Activated T-helper 2 cell treated with anti-CD3 and anti-CD28 coated beads, Interferon-gamma antibody, Interleukin-2, Interleukin-4, amounts not matched to agents 10 μg/mL and 5 μg/mL and 100 μg/mL, durations not matched to agents 14 hours and 24 hours and 36 hours (primary cell): ENCODE data around the gene TRMT13. TPM values are rescaled to one million over a fixed set of nuclear protein-coding genes. Genes with fewer than 3 reads are reported as not detected.

ENCODE experiments used
- DNase-seq: peaks from one replicate; pipeline ENCODE4 v3.0.0; 2021; ENCODE audit warnings: low spot score
- H3K27ac Mint-ChIP-seq: one replicate; pipeline ENCODE4 v1.8.0; 2021; ENCODE audit warnings: mixed read lengths
- H3K27me3 Mint-ChIP-seq: one replicate; pipeline ENCODE4 v1.8.0; 2021; ENCODE audit warnings: low read depth, mixed read lengths
- H3K36me3 Mint-ChIP-seq: one replicate; pipeline ENCODE4 v1.8.0; 2021; ENCODE audit warnings: low read depth, mixed read lengths
- H3K4me1 Mint-ChIP-seq: one replicate; pipeline ENCODE4 v1.8.0; 2021; ENCODE audit warnings: low read depth, mixed read lengths
- H3K4me3 Mint-ChIP-seq: one replicate; pipeline ENCODE4 v1.8.0; 2021; ENCODE audit warnings: low read depth, mild to moderate bottlenecking, moderate library complexity, mixed read lengths
- H3K9me3 Mint-ChIP-seq: one replicate; pipeline ENCODE4 v1.8.0; 2021; ENCODE audit warnings: mixed read lengths
- intact Hi-C: fragments of 100-400 bp; cut with micrococcal nuclease; formaldehyde crosslinking; loops from one replicate; pipeline ENCODE4 v1.15.1; 2023
- total RNA-seq: library from RNA; stranded (reverse); gene quantifications from 2 replicates; pipeline ENCODE4 v1.2.3, GENCODE V29; 2022

TRMT13 gene
- total RNA-seq, 1 donor from 2014 or later, result 24.6 TPM

- intact Hi-C loops, result loop anchor here (1.0 to 5.0 kb wide), 6 partner anchors 101 to 322 kb away; partner anchors contain the start of genes AGL, DBT and SLC35A3
- no peak for DNase-seq
- no peaks in the 10 kb centered on the region for H3K27me3 Mint-ChIP-seq
- peaks cover 8% of the 10 kb centered on the region for H3K36me3 Mint-ChIP-seq
- H3K4me1 Mint-ChIP-seq, result peaks cover 35% of the 10 kb centered on the region
- no peaks in the 10 kb centered on the region for H3K9me3 Mint-ChIP-seq
- peak overlapping the region; percentile 67 for H3K27ac Mint-ChIP-seq
- peak overlapping the region; percentile 97 for H3K4me3 Mint-ChIP-seq
These were observed 1.3 kb upstream of the TRMT13 start for GRCh38 chr1:100131623-100132022.

- Mint-ChIP-seq H3K36me3 (peaks cover 30% of the 10 kb centered on the region), H3K27me3 (no peaks in the 10 kb centered on the region), H3K27ac (no peak overlapping the region), H3K9me3 (no peaks in the 10 kb centered on the region), H3K4me1 (peaks cover 26% of the 10 kb centered on the region), H3K4me3 (peak overlapping the region; percentile 54)
- intact Hi-C loops, result loop anchor here (5.0 kb wide), 4 partner anchors 97 to 307 kb away; partner anchors contain the start of genes AGL and DBT
- DNase-seq, result no peak
These were observed 1.9 kb downstream of the TRMT13 start for GRCh38 chr1:100134872-100135271.

- Mint-ChIP-seq H3K36me3 (peaks cover 51% of the 10 kb centered on the region), H3K27ac (no peak overlapping the region), H3K27me3 (no peaks in the 10 kb centered on the region), H3K4me1 (peaks cover 9% of the 10 kb centered on the region), H3K9me3 (no peaks in the 10 kb centered on the region), H3K4me3 (no peak overlapping the region)
- no peak for DNase-seq
- intact Hi-C loops, result no loop called here
These were observed 4.6 kb downstream of the TRMT13 start for GRCh38 chr1:100137602-100138001.

GRCh38 chr1:100141192-100141591 lies 8.2 kb downstream of the TRMT13 start:
- H3K27me3 Mint-ChIP-seq, result no peaks in the 10 kb centered on the region
- peaks cover 2% of the 10 kb centered on the region for H3K4me1 Mint-ChIP-seq
- no peak overlapping the region for H3K27ac Mint-ChIP-seq
- intact Hi-C loops, result no loop called here
- peaks cover 74% of the 10 kb centered on the region for H3K36me3 Mint-ChIP-seq
- DNase-seq, result no peak
- H3K4me3 Mint-ChIP-seq, result no peak overlapping the region
- H3K9me3 Mint-ChIP-seq, result no peaks in the 10 kb centered on the region

GRCh38 chr1:100142343-100142742 lies 9.4 kb downstream of the TRMT13 start:
- Mint-ChIP-seq H3K9me3 (no peaks in the 10 kb centered on the region), H3K27ac (no peak overlapping the region), H3K27me3 (no peaks in the 10 kb centered on the region), H3K4me3 (no peak overlapping the region), H3K4me1 (peaks cover 2% of the 10 kb centered on the region), H3K36me3 (peaks cover 78% of the 10 kb centered on the region)
- intact Hi-C loops, result no loop called here
- no peak for DNase-seq

- Mint-ChIP-seq H3K9me3 (no peaks in the 10 kb centered on the region), H3K27me3 (no peaks in the 10 kb centered on the region), H3K36me3 (peaks cover 62% of the 10 kb centered on the region), H3K27ac (no peak overlapping the region), H3K4me3 (no peak overlapping the region), H3K4me1 (no peaks in the 10 kb centered on the region)
- DNase-seq, result no peak
- intact Hi-C loops, result no loop called here
These were observed 12.2 kb downstream of the TRMT13 start for GRCh38 chr1:100145116-100145515.

GRCh38 chr1:100146958-100147357 lies 14.0 kb downstream of the TRMT13 start:
- Mint-ChIP-seq H3K36me3 (peaks cover 53% of the 10 kb centered on the region), H3K9me3 (no peaks in the 10 kb centered on the region), H3K4me1 (peaks cover 2% of the 10 kb centered on the region), H3K27ac (no peak overlapping the region), H3K27me3 (no peaks in the 10 kb centered on the region), H3K4me3 (no peak overlapping the region)
- intact Hi-C loops, result no loop called here
- no peak for DNase-seq

- no peak for DNase-seq
- Mint-ChIP-seq H3K9me3 (no peaks in the 10 kb centered on the region), H3K4me3 (no peak overlapping the region), H3K4me1 (peaks cover 7% of the 10 kb centered on the region), H3K27ac (no peak overlapping the region), H3K27me3 (no peaks in the 10 kb centered on the region), H3K36me3 (peaks cover 48% of the 10 kb centered on the region)
- intact Hi-C loops, result no loop called here
These were observed 14.9 kb downstream of the TRMT13 start for GRCh38 chr1:100147875-100148274.

GRCh38 chr1:100151679-100152078 lies 18.7 kb downstream of the TRMT13 start:
- Mint-ChIP-seq H3K9me3 (no peaks in the 10 kb centered on the region), H3K27me3 (no peaks in the 10 kb centered on the region), H3K36me3 (peaks cover 18% of the 10 kb centered on the region), H3K4me1 (peaks cover 7% of the 10 kb centered on the region), H3K4me3 (no peak overlapping the region), H3K27ac (no peak overlapping the region)
- intact Hi-C loops, result no loop called here
- DNase-seq, result no peak

GRCh38 chr1:100152271-100152670 lies 19.3 kb downstream of the TRMT13 start:
- H3K4me1 Mint-ChIP-seq, result peaks cover 7% of the 10 kb centered on the region
- no peaks in the 10 kb centered on the region for H3K27me3 Mint-ChIP-seq
- no peak overlapping the region for H3K27ac Mint-ChIP-seq
- no peak for DNase-seq
- H3K4me3 Mint-ChIP-seq, result no peak overlapping the region
- intact Hi-C loops, result no loop called here
- peaks cover 16% of the 10 kb centered on the region for H3K36me3 Mint-ChIP-seq
- H3K9me3 Mint-ChIP-seq, result no peaks in the 10 kb centered on the region

GRCh38 chr1:100162881-100163280 lies 29.9 kb downstream of the TRMT13 start:
- no peaks in the 10 kb centered on the region for H3K9me3 Mint-ChIP-seq
- no peak for DNase-seq
- H3K4me3 Mint-ChIP-seq, result no peak overlapping the region
- H3K27me3 Mint-ChIP-seq, result no peaks in the 10 kb centered on the region
- H3K36me3 Mint-ChIP-seq, result no peaks in the 10 kb centered on the region
- intact Hi-C loops, result no loop called here
- H3K27ac Mint-ChIP-seq, result no peak overlapping the region
- no peaks in the 10 kb centered on the region for H3K4me1 Mint-ChIP-seq

GRCh38 chr1:100164216-100164615 lies 31.3 kb downstream of the TRMT13 start:
- no peaks in the 10 kb centered on the region for H3K9me3 Mint-ChIP-seq
- no peak overlapping the region for H3K4me3 Mint-ChIP-seq
- no peak overlapping the region for H3K27ac Mint-ChIP-seq
- intact Hi-C loops, result no loop called here
- H3K27me3 Mint-ChIP-seq, result no peaks in the 10 kb centered on the region
- no peaks in the 10 kb centered on the region for H3K4me1 Mint-ChIP-seq
- DNase-seq, result no peak
- H3K36me3 Mint-ChIP-seq, result no peaks in the 10 kb centered on the region

- H3K4me3 Mint-ChIP-seq, result no peak overlapping the region
- H3K27me3 Mint-ChIP-seq, result no peaks in the 10 kb centered on the region
- no peaks in the 10 kb centered on the region for H3K4me1 Mint-ChIP-seq
- no peaks in the 10 kb centered on the region for H3K9me3 Mint-ChIP-seq
- intact Hi-C loops, result no loop called here
- DNase-seq, result no peak
- H3K36me3 Mint-ChIP-seq, result no peaks in the 10 kb centered on the region
- H3K27ac Mint-ChIP-seq, result no peak overlapping the region
These were observed 31.7 kb downstream of the TRMT13 start for GRCh38 chr1:100164702-100165101.

GRCh38 chr1:100168051-100168450 lies 35.1 kb downstream of the TRMT13 start:
- peaks cover 3% of the 10 kb centered on the region for H3K27me3 Mint-ChIP-seq
- no peak overlapping the region for H3K4me3 Mint-ChIP-seq
- H3K27ac Mint-ChIP-seq, result no peak overlapping the region
- no peaks in the 10 kb centered on the region for H3K4me1 Mint-ChIP-seq
- intact Hi-C loops, result no loop called here
- no peaks in the 10 kb centered on the region for H3K36me3 Mint-ChIP-seq
- H3K9me3 Mint-ChIP-seq, result no peaks in the 10 kb centered on the region
- no peak for DNase-seq
